HCT116 (cell line): Measurements from ENCODE around the gene ADK.

Source experiments
- POLR2AphosphoS5 ChIP-seq: IDR thresholded peaks from 2 replicates; pipeline ENCODE4 v1.6.1; 2011; ENCODE audit warnings: mild to moderate bottlenecking, low read depth, low read length, moderate library complexity
- TF ChIP-seq, protein P1 (sequence below), 3 experiments: fragments of 200-600 bp in 1 of 3; sonication (generic) in 1 of 3; IDR thresholded peaks in 2 of 3; conservative IDR thresholded peaks in 1 of 3; 2 replicates each; pipeline ENCODE4 v1.5.1; 2012 to 2017; ENCODE audit warnings: low read depth in 2 of 3, low read length in 2 of 3, antibody characterized with exemption in 1 of 3, borderline replicate concordance in 1 of 3, control low read depth in 1 of 3, mild to moderate bottlenecking in 1 of 3, mixed read lengths in 1 of 3, mixed run types in 1 of 3, moderate library complexity in 1 of 3; ENCODE audit not compliant: insufficient read depth in 1 of 3
- TF ChIP-seq, protein P2 (sequence below): IDR thresholded peaks from 2 replicates; pipeline ENCODE4 v1.6.1; 2011; ENCODE audit warnings: mild to moderate bottlenecking, low read length, moderate library complexity; ENCODE audit not compliant: insufficient replicate concordance; ENCODE audit errors: extremely low read depth

DNA sequence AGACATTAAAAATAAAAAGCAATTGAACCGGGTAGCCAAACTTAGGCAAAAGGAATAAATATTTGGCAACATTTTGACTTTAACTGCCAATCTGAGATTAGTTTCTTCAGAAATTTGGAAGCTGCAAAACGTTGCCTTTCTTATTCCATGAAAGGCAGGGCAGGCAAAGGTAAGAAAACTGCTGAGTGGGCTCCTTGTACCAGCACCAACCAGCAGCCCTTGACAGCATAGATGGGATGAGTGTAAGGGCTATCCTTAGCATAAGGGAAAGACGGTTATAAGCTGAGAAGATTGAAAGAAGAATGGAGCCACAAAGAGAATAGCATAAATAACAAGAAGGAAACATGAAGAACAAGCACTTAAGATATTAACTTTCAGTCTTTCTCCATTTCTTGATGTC, 29.0 kb upstream of the ADK start:
- TF ChIP-seq POLR2AphosphoS5 = no peak
- TF ChIP-seq, protein P1, sequence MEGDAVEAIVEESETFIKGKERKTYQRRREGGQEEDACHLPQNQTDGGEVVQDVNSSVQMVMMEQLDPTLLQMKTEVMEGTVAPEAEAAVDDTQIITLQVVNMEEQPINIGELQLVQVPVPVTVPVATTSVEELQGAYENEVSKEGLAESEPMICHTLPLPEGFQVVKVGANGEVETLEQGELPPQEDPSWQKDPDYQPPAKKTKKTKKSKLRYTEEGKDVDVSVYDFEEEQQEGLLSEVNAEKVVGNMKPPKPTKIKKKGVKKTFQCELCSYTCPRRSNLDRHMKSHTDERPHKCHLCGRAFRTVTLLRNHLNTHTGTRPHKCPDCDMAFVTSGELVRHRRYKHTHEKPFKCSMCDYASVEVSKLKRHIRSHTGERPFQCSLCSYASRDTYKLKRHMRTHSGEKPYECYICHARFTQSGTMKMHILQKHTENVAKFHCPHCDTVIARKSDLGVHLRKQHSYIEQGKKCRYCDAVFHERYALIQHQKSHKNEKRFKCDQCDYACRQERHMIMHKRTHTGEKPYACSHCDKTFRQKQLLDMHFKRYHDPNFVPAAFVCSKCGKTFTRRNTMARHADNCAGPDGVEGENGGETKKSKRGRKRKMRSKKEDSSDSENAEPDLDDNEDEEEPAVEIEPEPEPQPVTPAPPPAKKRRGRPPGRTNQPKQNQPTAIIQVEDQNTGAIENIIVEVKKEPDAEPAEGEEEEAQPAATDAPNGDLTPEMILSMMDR (IDR thresholded peaks at IDR 0.05 in 2 of 3, conservative IDR thresholded peaks at IDR 0.05 in 1 of 3; ENCODE audit: borderline replicate concordance in 1 of 3, insufficient read depth in 1 of 3, low read depth in 2 of 3, low read length in 2 of 3) = no peak
- TF ChIP-seq, protein P2, sequence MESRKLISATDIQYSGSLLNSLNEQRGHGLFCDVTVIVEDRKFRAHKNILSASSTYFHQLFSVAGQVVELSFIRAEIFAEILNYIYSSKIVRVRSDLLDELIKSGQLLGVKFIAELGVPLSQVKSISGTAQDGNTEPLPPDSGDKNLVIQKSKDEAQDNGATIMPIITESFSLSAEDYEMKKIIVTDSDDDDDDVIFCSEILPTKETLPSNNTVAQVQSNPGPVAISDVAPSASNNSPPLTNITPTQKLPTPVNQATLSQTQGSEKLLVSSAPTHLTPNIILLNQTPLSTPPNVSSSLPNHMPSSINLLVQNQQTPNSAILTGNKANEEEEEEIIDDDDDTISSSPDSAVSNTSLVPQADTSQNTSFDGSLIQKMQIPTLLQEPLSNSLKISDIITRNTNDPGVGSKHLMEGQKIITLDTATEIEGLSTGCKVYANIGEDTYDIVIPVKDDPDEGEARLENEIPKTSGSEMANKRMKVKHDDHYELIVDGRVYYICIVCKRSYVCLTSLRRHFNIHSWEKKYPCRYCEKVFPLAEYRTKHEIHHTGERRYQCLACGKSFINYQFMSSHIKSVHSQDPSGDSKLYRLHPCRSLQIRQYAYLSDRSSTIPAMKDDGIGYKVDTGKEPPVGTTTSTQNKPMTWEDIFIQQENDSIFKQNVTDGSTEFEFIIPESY = no peak
